Stimulated activated CD4-positive, alpha-beta T cell treated with anti-CD3 and anti-CD28 coated beads, Interleukin-15, amount 100 ng/mL, for 48 hours (primary cell): Measurements from ENCODE around the gene RAB12.
"Not testable (repeated sequence)": the region's sequence is repeated elsewhere in the genome, so short reads cannot be mapped to it uniquely, and the experiment has no call there.

Experiments used
- DNase-seq, 2 donors: peaks; one replicate each; pipeline ENCODE4 v3.0.0-alpha.2; 2020; ENCODE audit warnings: low read depth in 2 of 2

The RAB12 gene

GRCh38 chr18:8608795-8609658 is at the start of gene RAB12:
TSS of gene RAB12 (plus strand) at chr18:8609437. CDS start at chr18:8609440, 3 bp downstream.
- peak; percentile 75 to 79 for DNase-seq

GRCh38 chr18:8559612-8560186 is 49.5 kb upstream of the RAB12 start:
- DNase-seq: no peak

- DNase-seq: no peak
Observed at GRCh38 chr18:8561123-8561910, 47.9 kb upstream of the RAB12 start.

- DNase-seq: no peak
Observed at GRCh38 chr18:8562070-8562469, 47.2 kb upstream of the RAB12 start.

DNA sequence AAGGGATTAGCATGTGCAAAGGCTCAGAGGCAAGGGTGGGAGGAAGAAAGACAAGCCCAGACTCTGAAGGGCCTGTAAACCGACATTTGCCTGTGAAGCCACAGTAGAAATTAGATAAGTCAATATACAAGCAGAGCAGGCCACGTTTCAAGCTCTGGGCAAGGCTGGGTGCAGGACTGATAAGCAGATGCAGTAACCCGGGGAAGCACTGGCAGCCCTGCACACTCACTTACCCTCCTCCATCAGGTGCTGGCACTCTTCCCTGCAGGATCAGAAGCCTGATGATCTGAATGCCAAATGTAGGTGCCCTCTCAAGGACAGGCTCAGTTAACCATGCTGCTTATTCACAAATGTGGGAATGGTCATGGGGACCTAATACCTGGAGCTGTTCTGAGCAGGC is 46.3 kb upstream of the RAB12 start:
- no peak for DNase-seq

- DNase-seq: no peak
Observed at GRCh38 chr18:8571399-8571798, 37.8 kb upstream of the RAB12 start.

DNA sequence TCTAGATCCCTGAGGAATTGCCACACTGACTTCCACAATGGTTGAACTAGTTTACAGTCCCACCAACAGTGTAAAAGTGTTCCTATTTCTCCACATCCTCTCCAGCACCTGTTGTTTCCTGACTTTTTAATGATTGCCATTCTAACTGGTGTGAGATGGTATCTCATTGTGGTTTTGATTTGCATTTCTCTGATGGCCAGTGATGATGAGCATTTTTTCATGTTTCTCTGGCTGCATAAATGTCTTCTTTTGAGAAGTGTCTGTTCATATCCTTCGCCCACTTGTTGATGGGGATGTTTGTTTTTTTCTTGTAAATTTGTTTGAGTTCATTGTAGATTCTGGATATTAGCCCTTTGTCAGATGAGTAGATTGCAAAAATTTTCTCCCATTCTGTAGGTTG is 35.5 kb upstream of the RAB12 start:
- not testable (repeated sequence) for DNase-seq

- DNase-seq: no peak
Observed at GRCh38 chr18:8584798-8585197, 24.4 kb upstream of the RAB12 start.

- DNase-seq: no peak
Observed at GRCh38 chr18:8586941-8587340, 22.3 kb upstream of the RAB12 start.

DNA sequence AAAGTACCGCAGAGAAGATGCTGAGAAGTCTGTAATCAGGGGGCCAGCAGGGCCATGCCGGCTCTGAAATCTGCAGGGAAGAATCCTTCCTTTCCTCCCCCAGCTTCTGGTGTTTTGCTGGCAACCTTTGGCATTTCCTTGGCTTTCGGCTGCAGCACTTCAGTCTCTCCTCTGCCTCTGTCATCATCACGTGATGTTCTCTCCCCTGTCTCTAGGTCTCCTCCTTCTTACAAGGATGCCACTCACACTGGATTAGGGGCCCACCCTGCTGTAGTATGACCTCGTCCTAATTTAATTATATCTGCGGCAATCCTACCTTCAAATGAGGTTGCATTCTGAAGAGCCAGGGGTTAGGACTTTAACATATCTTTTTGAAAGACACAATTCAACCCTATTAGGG is 13.8 kb upstream of the RAB12 start:
- DNase-seq: no peak

DNA sequence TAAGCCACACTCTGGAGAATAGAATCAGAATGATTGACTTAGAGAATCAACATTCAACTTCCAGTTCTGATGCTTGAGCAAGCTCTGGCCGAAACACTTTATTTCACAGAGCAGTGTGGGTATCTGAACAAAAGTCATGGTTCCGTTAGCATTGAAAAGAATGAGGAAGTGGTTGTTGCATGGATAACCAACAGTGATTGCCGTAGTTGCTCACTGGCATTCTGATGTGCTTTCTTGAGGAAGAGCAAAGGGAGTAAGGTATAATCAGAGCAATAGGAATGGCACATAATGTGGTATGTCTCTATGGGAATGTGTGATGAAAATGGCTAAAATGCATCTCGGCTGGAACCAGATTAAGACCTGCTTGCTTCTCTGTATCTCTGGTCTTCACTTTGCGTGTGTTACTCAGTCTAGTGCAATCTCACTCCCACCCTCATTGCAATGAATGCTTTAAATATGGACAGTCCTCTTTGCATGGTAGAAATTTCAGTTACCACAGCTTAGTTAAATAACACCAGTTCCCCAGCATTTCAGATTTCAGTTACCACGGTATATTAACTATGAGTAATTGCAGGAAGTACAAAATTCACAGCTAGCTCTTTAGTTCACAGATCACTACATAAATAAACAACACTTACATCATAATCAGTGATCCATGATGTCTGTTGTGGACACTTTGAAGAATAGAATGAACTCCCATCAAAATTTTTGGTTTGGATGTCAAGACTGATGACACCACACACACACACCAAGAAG is 7.8 kb upstream of the RAB12 start:
- no peak for DNase-seq

DNA sequence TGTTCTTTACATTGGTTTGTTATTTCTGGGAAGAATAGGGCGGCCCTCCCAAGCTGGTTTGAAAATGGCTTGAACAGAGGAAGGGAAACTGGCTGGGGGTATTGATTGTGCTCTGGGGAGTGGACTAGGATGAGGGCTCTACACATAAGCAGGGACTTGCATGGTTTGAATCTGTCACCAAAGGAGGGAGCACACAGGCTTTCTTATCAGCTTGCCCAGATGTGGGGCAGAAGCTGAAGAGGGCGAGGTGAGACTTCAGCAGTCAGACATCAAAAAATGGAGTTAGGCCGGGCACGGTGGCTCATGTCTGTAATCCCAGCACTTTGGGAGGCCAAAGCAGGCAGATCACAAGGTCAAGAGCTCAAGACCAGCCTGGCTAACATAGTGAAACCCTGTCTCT is 7.2 kb upstream of the RAB12 start:
- no peak for DNase-seq

GRCh38 chr18:8602557-8602956 is 6.7 kb upstream of the RAB12 start:
- DNase-seq: no peak

GRCh38 chr18:8603663-8604520 is 5.3 kb upstream of the RAB12 start:
- DNase-seq: no peak

GRCh38 chr18:8605974-8606373 is 3.3 kb upstream of the RAB12 start:
- no peak for DNase-seq

GRCh38 chr18:8607776-8608742 is 1.2 kb upstream of the RAB12 start:
- no peak for DNase-seq

GRCh38 chr18:8609659-8610458 is 622 bp downstream of the RAB12 start:
- no peak for DNase-seq

GRCh38 chr18:8610459-8610851 is 1.2 kb downstream of the RAB12 start:
- no peak for DNase-seq
